SH-SY5Y (cell line): ENCODE results near the gene GP1BB.

Experiments
- GATA2 ChIP-seq: IDR thresholded peaks from 2 replicates; pipeline ENCODE4 v1.6.1; 2011; ENCODE audit warnings: mild to moderate bottlenecking, low read depth, low read length
- GATA3 ChIP-seq: IDR thresholded peaks from 2 replicates; pipeline ENCODE4 v1.6.1; 2011; ENCODE audit warnings: low read depth, mild to moderate bottlenecking, low read length, moderate library complexity

The GP1BB gene

DNA sequence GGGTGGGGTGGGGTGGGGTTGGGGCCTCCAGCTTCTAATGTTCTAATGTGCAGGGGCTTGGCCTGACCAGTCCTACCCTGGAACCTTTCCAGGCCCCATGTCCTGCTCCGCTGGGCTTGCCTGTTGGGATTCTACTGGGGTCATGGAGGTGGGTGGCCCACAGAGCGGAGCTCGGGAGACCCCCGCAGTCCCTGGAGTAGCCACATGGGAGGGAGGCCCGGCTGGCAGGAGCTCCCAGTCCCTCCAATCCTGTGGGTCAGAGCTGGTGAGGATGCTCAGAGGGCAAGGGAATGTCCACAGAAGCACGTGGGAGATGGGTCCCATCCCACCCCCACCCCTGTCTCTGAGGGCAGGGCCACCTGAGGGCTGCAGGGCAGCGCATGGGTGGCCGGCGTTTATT lies 6.2 kb upstream of the GP1BB start:
- no peak for TF ChIP-seq GATA3
- TF ChIP-seq GATA2: no peak

DNA sequence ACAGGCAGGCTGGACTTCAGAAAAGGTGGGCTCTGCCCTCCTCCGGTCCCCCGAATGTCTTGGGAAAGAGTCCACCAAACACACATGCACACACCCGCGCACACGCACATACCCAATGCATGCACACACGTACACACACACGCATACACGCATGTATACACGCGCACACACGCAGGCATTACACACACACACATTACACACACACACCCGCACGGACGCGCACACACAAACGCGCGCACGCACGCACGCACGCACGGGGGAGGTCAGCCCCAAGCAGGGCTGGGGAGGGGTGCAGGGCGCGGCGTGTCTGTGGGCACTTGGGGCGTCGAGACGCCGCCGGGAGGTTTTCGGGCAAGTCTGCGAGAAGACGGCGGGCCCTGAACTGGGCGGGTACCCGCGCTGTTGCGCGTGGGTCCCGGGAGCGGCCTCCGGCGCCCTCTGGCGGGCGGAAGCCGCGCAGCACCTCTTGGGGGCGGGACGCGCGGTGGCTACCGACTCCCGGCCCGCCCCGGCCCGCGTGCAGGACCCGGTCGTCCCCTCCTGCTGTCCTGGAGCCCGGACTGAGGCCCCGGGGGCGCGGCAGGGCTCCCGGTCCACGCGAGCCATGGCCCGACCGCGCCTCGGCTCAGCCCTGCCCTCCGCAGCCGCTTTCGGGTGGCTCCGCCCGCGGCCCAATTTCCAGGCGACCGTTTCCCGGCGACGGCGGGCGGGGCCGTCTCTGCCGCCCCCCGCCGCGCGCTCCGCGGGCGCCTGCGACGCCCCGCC lies 5.5 kb upstream of the GP1BB start:
- TF ChIP-seq GATA3 (no peak), GATA2 (no peak)

DNA sequence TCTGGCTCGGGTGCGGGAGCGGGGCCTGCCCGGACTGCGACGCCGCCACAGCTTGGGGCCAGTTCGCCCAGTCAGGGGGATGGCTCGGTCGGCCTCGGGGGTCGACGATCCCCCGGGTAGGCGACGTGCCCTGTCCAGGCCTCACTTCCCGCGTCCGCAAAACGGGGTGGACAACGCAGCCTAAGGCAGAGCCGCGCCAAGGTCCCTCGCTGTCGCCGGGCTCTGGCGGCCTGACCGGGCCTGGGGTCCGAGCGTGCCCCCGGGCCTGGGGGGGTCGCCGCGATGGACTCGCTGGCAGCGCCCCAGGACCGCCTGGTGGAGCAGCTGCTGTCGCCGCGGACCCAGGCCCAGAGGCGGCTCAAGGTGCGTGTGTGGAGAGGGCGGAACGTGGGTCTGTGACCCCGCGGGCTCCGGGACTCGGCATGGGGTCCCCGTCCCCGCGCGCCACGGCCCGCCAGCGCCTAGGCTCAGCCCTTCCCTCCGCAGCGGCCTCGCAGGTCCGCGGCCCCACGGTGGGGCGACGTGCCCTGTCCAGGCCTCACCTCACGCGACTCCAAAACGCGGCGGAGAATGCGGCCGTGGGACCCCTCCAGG lies 4.8 kb upstream of the GP1BB start:
- TF ChIP-seq GATA3 (no peak), GATA2 (no peak)

DNA sequence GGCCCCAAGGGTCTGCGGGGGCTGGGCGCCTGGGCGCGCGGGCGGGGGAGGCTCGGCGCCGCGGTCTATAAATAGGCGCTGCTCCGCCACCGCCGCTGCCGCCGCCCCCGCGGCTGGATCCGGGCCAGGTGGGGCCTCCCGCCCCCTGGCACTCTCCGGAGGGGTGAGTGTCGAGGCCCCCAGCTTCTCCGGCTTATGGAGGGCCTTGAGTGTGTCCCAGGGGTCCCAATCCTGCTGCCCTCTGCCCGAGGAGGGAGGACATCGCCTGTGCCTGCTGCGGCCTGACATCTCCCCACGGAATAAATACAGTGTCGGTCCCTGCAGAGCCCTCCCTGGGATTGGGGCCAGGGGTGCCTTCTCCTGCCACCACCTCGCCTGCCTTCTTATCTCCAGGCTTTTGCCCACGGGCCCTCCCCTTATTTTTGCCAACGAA lies 4.3 kb upstream of the GP1BB start:
- TF ChIP-seq GATA2 (no peak), GATA3 (no peak)

DNA sequence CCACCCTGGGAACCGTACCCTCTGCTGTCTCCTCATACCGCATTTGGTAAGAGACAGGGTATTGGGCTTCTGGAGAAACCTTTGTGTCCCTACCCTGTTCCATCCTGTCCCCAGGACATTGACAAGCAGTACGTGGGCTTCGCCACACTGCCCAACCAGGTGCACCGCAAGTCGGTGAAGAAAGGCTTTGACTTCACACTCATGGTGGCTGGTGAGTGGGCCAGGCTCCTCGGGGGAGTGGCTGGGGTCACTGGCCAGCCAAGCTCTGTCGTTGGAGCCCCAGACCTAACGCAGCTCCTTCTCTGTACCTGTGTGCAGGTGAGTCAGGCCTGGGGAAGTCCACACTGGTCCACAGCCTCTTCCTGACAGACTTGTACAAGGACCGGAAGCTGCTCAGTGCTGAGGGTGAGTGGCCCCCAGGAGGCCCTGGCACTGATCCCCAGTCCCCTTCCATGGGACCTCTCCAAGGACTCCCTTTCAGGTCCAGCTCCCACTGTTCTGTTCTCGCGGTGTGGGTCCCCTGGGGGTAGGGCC lies 3.8 kb upstream of the GP1BB start:
- TF ChIP-seq GATA3 (no peak), GATA2 (no peak)

DNA sequence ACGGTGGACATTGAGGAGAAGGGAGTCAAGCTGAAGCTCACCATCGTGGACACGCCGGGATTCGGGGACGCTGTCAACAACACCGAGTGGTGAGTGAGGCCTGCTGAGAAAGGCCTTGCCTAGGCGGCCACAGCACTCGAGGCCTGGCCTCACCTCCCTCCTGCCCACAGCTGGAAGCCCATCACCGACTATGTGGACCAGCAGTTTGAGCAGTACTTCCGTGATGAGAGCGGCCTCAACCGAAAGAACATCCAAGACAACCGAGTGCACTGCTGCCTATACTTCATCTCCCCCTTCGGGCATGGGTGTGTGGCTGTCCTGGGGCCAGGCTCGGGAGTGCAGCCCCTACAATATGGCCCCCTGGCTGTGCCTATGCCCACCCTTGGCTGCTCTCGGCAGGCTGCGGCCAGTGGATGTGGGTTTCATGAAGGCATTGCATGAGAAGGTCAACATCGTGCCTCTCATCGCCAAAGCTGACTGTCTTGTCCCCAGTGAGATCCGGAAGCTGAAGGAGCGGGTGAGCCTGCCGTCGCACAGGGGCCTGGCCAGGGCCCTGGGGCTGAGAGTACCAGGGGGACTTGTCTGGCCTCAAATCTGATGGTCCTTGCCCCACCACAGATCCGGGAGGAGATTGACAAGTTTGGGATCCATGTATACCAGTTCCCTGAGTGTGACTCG lies 3.0 kb upstream of the GP1BB start:
- TF ChIP-seq GATA2: no peak
- no peak for TF ChIP-seq GATA3

DNA sequence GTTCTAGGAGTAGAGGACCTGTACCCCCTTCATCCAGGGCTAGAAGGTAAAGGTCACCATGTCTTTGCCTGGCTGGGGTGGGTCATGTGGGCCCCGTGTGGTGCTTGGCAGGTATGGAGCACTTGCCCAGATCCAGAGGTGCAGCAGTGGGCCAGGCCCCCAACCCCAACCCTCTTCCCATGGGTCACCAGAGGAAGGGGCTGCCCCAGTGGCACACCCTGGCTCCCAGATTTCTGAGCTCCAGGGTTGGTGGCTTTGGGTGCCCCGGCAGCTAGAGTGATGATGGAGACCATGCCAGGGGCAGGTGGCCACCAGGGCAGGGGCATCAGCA lies 2.4 kb upstream of the GP1BB start:
- TF ChIP-seq GATA3: no peak
- TF ChIP-seq GATA2: no peak

DNA sequence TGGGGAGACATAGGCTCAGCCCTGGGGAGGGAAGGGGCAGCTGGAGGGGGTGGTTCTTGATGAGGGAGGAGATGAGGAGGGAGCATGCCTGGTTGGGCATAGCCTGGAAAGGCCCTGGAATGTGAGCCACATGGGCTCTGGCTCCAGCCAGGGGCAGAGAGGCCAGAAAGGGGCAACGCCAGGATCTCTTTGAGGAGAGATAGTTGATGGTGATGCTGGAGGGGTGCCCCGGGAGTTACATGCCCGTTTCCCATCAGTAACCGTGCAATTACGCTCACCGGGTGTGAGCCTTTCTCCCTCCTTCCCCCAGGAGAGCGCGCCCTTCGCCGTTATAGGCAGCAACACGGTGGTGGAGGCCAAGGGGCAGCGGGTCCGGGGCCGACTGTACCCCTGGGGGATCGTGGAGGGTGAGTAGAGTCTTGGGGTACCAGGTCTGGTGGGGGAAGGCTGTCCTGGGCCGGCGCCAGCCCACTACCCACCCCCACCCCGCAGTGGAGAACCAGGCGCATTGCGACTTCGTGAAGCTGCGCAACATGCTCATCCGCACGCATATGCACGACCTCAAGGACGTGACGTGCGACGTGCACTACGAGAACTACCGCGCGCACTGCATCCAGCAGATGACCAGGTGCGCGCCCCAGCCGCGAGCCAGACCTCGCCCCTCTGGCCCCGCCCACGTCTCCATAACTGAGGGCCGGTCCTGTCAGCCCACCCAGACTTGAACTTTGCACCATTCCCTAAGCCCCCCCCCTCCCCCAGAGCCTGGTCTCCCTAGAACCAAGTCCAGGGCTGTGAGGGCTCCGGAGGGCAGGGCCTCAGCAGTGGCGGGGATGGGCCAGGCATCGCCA lies 1.8 kb upstream of the GP1BB start:
- TF ChIP-seq GATA3 (no peak), GATA2 (no peak)

DNA sequence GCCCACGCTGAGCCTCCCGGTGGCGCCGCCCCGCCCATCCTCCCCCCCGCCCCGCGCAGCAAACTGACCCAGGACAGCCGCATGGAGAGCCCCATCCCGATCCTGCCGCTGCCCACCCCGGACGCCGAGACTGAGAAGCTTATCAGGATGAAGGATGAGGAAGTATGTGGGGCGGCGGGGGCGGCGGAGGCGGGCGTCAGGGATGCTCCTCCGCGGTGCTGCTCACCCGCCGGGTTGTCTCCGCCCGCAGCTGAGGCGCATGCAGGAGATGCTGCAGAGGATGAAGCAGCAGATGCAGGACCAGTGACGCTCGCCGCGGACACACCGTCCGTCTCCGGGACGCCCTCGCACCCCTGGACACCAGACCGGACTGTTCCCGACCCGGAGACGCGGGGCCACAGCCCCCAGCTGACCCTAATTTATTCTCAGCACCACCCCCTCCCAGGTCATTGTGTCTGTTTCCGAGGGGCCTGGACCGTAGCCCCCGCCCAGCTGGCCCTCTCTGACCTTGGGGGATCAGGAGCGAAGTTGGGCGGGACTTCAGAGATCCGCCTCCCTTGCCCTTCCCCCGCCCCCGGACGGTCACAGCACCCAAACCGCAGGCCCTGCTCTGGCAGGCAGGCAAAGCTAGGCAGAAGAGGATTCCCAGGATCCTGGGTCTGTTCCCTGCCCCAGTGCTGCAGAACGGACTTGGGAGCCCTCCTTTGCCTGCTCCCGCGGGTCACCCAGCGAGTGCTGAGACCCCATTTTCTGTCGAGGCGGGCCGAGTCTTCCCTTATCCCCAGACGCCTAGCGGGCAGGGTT lies 959 bp upstream of the GP1BB start:
- TF ChIP-seq GATA3 (no peak), GATA2 (no peak)

DNA sequence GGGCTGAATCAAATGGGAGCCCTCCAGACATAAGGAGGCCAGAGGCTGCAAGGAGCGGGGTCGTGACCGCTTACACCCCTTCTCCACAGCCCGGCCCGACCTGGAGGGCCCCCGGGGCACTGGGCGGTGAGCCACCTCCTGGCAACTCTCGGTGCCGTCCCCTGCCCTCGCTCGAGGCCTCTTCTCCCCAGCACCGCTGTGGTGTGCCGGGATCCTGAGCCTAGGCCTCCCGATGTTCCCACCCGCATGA lies 432 bp upstream of the GP1BB start:
- TF ChIP-seq GATA2 (no peak), GATA3 (no peak)

DNA sequence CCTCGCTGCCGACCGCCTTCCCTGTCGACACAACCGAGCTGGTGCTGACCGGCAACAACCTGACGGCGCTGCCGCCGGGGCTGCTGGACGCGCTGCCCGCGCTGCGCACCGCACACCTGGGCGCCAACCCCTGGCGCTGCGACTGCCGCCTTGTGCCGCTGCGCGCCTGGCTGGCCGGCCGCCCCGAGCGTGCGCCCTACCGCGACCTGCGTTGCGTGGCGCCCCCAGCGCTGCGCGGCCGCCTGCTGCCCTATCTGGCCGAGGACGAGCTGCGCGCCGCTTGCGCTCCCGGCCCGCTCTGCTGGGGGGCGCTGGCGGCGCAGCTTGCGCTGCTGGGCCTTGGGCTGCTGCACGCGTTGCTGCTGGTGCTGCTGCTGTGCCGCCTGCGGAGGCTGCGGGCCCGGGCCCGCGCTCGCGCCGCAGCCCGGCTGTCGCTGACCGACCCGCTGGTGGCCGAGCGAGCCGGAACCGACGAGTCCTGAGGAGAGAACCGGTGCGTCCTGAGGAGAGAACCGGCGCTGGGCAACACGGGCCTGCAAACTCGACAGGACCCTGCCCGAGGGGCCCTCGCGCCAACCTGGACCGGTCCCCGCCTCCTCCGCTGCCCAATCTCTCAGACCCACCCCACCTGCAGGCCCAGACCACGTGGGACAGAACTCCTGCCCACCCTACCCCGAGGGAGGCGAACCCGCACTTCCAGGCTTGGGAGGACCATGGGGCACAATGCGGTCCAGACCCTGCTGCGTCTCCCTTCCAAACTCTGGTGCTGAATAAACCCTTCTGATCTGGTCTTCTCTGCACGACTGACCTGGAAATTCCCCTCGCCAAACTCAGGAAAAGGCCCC lies 866 bp downstream of the GP1BB start:
- no peak for TF ChIP-seq GATA2
- TF ChIP-seq GATA3: no peak

DNA sequence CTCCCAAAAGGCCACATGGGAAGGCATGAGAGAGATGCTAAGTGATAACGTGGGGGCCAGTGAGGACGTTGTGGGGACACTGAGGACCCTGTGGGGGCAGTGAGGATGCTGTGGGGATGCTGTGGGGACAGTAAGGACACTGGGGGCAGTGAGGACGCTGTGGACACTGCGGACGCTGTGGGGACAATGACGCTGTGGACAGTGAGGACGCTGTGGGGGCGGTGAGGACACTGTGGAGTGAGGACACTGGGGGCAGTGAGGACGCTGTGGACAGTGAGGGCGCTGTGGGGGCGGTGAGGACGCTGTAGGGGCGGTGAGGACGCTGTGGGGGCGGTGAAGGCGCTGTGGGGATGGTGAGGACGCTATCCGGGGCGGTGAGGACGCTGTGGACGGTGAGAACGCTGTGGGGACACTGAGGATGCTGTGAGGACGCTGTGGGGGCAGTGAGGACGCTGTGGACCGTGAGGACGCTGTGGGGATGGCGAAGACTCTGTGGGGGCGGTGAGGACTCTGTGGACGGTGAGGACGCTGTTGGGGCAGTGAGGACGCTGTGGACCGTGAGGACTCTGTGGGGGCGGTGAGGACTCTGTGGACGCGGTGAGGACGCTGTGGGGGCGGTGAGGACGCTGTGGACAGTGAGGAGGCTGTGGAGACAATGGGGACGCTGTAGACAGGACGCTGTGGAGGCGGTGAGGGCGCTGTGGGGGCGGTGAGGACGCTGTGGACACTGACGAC lies 1.8 kb downstream of the GP1BB start:
- TF ChIP-seq GATA3 (no peak), GATA2 (no peak)
